Parathyroid adenoma (tissue), 2 donors: ENCODE data around the gene IDUA.
A peak's percentile ranks its signal among the peaks of the same experiment; 100 is the strongest.

Experiments used
- H2AFZ ChIP-seq: fragments of 300-600 bp; sonication (generic); one replicate; pipeline ENCODE4 v1.7.0; 2017; ENCODE audit warnings: antibody characterized with exemption, mild to moderate bottlenecking
- H3K27ac ChIP-seq: fragments of 300-600 bp; sonication (generic); one replicate; pipeline ENCODE4 v1.7.0; 2017
- H3K27me3 ChIP-seq: fragments of 300-600 bp; sonication (generic); one replicate; pipeline ENCODE4 v1.7.0; 2017; ENCODE audit warnings: low read length; ENCODE audit not compliant: control insufficient read depth, insufficient read depth
- H3K36me3 ChIP-seq: fragments of 300-600 bp; sonication (generic); one replicate; pipeline ENCODE4 v1.7.0; 2017; ENCODE audit warnings: low read length; ENCODE audit not compliant: control insufficient read depth, insufficient read depth
- H3K4me1 ChIP-seq: fragments of 300-600 bp; sonication (generic); one replicate; pipeline ENCODE4 v1.7.0; 2017; ENCODE audit warnings: control low read depth
- H3K4me2 ChIP-seq: fragments of 300-600 bp; sonication (generic); one replicate; pipeline ENCODE4 v1.7.0; 2017; ENCODE audit warnings: low read length
- H3K4me3 ChIP-seq: fragments of 300-600 bp; sonication (generic); one replicate; pipeline ENCODE4 v1.7.0; 2017; ENCODE audit warnings: low read depth, low read length
- H3K79me2 ChIP-seq: fragments of 300-600 bp; sonication (generic); one replicate; pipeline ENCODE4 v1.7.0; 2017; ENCODE audit warnings: control low read depth
- H3K9ac ChIP-seq: fragments of 300-600 bp; sonication (generic); one replicate; pipeline ENCODE4 v1.7.0; 2017; ENCODE audit warnings: mild to moderate bottlenecking
- H3K9me3 ChIP-seq: fragments of 300-600 bp; sonication (generic); one replicate; pipeline ENCODE4 v1.7.0; 2017; ENCODE audit warnings: low read length; ENCODE audit not compliant: control insufficient read depth
- TF ChIP-seq, protein P1 (sequence below): fragments of 300-600 bp; sonication (generic); IDR thresholded peaks from one replicate; pipeline ENCODE4 v1.7.0; 2017; ENCODE audit warnings: antibody characterized with exemption, mild to moderate bottlenecking
- donor health status: primary hyperparathyroidism.

Gene IDUA

DNA sequence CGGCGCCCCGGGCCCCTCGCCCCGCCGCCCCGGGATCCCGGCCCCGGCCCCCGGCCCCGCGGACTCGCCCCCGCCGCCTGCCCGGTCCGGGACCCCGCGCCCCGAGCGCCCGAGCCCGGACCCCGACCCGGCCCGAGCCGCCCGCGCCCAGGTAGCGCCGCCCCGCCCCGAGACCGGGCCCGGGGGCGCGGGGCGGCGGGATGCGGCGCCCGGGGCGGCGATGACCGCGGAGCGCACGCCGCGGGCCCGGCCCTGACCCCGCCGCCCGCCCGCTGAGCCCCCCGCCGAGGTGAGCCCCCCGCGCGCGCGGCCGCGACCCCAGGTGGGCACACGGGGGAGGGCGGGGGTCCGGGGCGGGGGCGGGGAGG, 24.8 kb downstream of the IDUA start:
- Histone ChIP-seq H3K27ac (no peak overlapping the region), H3K4me2 (no peak overlapping the region), H3K36me3 (no peaks in the 10 kb centered on the region), H3K9me3 (no peaks in the 10 kb centered on the region), H3K79me2 (no peaks in the 10 kb centered on the region), H3K4me1 (no peaks in the 10 kb centered on the region), H3K4me3 (no peak overlapping the region), H2AFZ (no peak overlapping the region), H3K27me3 (no peaks in the 10 kb centered on the region), H3K9ac (no peak overlapping the region)
- TF ChIP-seq, protein P1, sequence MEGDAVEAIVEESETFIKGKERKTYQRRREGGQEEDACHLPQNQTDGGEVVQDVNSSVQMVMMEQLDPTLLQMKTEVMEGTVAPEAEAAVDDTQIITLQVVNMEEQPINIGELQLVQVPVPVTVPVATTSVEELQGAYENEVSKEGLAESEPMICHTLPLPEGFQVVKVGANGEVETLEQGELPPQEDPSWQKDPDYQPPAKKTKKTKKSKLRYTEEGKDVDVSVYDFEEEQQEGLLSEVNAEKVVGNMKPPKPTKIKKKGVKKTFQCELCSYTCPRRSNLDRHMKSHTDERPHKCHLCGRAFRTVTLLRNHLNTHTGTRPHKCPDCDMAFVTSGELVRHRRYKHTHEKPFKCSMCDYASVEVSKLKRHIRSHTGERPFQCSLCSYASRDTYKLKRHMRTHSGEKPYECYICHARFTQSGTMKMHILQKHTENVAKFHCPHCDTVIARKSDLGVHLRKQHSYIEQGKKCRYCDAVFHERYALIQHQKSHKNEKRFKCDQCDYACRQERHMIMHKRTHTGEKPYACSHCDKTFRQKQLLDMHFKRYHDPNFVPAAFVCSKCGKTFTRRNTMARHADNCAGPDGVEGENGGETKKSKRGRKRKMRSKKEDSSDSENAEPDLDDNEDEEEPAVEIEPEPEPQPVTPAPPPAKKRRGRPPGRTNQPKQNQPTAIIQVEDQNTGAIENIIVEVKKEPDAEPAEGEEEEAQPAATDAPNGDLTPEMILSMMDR, result no peak

DNA sequence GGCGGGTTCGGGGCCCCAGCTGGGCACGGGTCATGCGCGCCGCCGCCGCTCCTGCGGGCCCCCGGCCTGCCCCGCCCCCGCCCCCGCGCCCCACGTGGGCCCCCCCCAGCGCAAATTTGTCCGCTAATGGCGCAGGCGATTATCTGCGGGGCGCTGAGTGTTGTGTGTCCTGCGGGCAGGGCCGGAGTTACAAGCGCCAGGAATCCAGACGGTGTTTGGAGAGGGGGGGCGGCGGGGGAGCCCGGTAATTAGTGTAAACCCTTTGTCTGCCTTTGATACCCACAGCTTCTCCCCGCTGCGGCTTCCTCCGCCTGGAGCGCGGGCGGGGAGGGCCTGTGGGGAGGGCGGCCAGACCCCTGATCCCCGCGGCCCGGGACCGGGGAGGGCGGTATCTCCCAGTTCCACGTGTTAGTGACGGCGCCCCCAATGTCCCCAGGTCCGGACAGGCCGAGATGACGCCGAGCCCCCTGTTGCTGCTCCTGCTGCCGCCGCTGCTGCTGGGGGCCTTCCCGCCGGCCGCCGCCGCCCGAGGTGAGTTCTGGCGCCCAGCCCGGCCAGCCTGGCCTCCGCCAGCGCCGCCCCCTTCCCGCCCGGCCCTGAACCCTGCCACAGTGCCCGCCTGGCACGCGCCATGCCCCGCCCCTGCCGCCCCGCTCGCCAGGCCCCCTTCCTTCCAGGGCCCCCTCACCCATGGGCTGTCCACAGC, 25.3 kb downstream of the IDUA start:
- Histone ChIP-seq H3K4me3 (peak overlapping the region; percentile 40), H3K4me1 (no peaks in the 10 kb centered on the region), H3K9ac (no peak overlapping the region), H3K9me3 (no peaks in the 10 kb centered on the region), H3K27me3 (no peaks in the 10 kb centered on the region), H3K4me2 (peak overlapping the region; percentile 76), H2AFZ (peak overlapping the region; percentile 56), H3K79me2 (no peaks in the 10 kb centered on the region), H3K27ac (no peak overlapping the region), H3K36me3 (no peaks in the 10 kb centered on the region)
- TF ChIP-seq, protein P1, result no peak

GRCh38 chr4:1013225-1014073, 26.6 kb downstream of the IDUA start:
- TF ChIP-seq, protein P1, result no peak
- Histone ChIP-seq H3K4me1 (no peaks in the 10 kb centered on the region), H3K27ac (no peak overlapping the region), H2AFZ (no peak overlapping the region), H3K9me3 (no peaks in the 10 kb centered on the region), H3K36me3 (no peaks in the 10 kb centered on the region), H3K79me2 (no peaks in the 10 kb centered on the region), H3K27me3 (no peaks in the 10 kb centered on the region), H3K9ac (no peak overlapping the region), H3K4me2 (no peak overlapping the region), H3K4me3 (no peak overlapping the region)

DNA sequence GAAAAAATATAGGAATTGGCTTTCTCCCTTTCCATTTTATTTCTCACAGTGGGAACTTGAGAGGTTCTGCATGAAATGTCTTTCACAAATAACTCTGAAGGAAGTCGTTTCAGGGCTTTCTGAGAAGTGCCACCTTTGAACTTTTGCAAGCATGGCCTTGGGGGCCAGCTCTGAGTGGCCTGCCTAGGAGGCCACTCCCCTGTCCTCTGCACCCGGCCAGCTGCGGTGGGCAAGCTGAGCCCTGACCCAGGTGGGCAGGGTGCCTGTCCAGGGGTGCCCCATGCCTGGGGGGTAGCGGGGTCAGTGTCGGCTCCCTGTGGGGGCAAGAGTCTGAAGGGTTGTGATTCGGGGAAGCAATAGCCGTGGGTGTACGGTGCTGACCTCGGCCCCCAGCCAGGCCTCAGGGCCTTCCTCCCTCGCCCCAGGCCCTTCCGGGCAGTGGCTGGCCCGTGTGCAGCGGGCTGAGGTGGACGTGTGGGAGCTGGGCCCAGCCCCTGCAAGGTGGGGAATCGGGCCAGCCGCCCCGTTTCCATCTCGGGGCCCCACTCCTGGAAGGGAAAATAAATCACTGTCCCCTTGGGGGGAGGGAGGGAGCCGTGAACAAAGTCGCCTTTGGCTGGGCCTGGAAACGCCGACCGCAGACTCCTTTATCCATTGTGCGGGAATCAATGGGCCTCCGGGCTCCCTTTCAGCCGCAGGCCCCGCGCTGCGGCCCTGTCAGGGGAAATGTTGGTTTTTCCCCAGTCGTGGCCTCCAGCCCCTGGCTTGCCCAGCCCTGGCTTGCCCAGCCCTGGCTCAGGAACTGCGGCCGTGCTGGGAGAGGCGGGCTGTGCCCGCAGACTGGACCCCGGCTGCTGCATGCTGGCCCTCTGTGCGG, 27.7 kb downstream of the IDUA start:
- Histone ChIP-seq H3K4me3 (no peak overlapping the region), H2AFZ (no peak overlapping the region), H3K4me1 (no peaks in the 10 kb centered on the region), H3K27me3 (no peaks in the 10 kb centered on the region), H3K9me3 (no peaks in the 10 kb centered on the region), H3K36me3 (no peaks in the 10 kb centered on the region), H3K27ac (no peak overlapping the region), H3K4me2 (no peak overlapping the region), H3K79me2 (no peaks in the 10 kb centered on the region), H3K9ac (no peak overlapping the region)
- TF ChIP-seq, protein P1, result no peak
